Suprapubic skin (tissue), 4 donors: ENCODE results near the gene CPB1.

Experiments
- CTCF ChIP-seq, 2 donors: fragments of 200-600 bp in 1 of 2; fragments of 450-650 bp in 1 of 2; sonication (generic) in 1 of 2; IDR thresholded peaks; one replicate each; pipeline ENCODE4 v1.5.1; 2016 to 2019; ENCODE audit warnings: antibody characterized with exemption in 2 of 2, mild to moderate bottlenecking in 1 of 2, moderate library complexity in 1 of 2
- EP300 ChIP-seq: sonication (generic); formaldehyde crosslinking; IDR thresholded peaks from one replicate; pipeline ENCODE4 v1.6.1; 2017; ENCODE audit warnings: antibody characterized with exemption
- POLR2A ChIP-seq, 2 donors: fragments of 450-650 bp; IDR thresholded peaks; one replicate each; pipeline ENCODE4 v1.6.1; 2017; ENCODE audit warnings: antibody characterized with exemption in 2 of 2, mild to moderate bottlenecking in 2 of 2, moderate library complexity in 2 of 2
- POLR2AphosphoS5 ChIP-seq, 3 donors: sonication (generic); formaldehyde crosslinking; IDR thresholded peaks; one replicate each; pipeline ENCODE4 v1.6.1; 2017; ENCODE audit warnings: antibody characterized with exemption in 3 of 3

- TF ChIP-seq CTCF (IDR thresholded peaks at IDR 0.05) (no peak), POLR2A (IDR thresholded peaks at IDR 0.05) (no peak), EP300 (no peak), POLR2AphosphoS5 (IDR thresholded peaks at IDR 0.05) (no peak)
These were observed 54.7 kb downstream of the CPB1 start for GRCh38 chr3:148882288-148882687.
